CD4-positive, alpha-beta T cell (primary cell): ENCODE results near the gene SYNE3. TPM values are rescaled to one million over a fixed set of nuclear protein-coding genes. Genes with fewer than 3 reads are reported as not detected.
A peak's percentile ranks its signal among the peaks of the same experiment; 100 is the strongest.

Source experiments
- ATAC-seq: fragments of 200-7000 bp; cut with Tn5 transposase; one replicate; pipeline ENCODE4 v1.10.0; 2022; ENCODE audit warnings: mild to moderate bottlenecking; ENCODE audit not compliant: poor library complexity
- CTCF ChIA-PET: fragments of 350-600 bp; sonication (Branson Sonifier 250); formaldehyde crosslinking; loops from one replicate; lab custom pipeline; 2021; ENCODE audit warnings: antibody characterized with exemption, inconsistent platforms; lab: Charles Lee
- POLR2A ChIA-PET: fragments of 350-600 bp; sonication (Branson Sonifier 250); formaldehyde crosslinking; loops from one replicate; lab custom pipeline; 2021; ENCODE audit warnings: antibody characterized with exemption, inconsistent platforms; lab: Charles Lee
- DNase-seq, 14 experiments: peaks; one replicate each; pipeline ENCODE4 v3.0.0-alpha.2; 2013 to 2020; ENCODE audit warnings: mixed read lengths in 2 of 14
- H3K27ac ChIP-seq, 2 donors: one replicate each; pipeline versions ENCODE4 v1.5.1 to v1.7.0; 2013; ENCODE audit warnings: low read length in 2 of 2, low read depth in 1 of 2, mild to moderate bottlenecking in 1 of 2
- H3K27me3 ChIP-seq, 2 experiments: 1 replicate in 1 of 2; 2 replicates in 1 of 2; pipeline versions ENCODE4 v1.6.1 to v1.7.0; 2013; ENCODE audit warnings: low read length in 2 of 2, control low read depth in 1 of 2, mild to moderate bottlenecking in 1 of 2, moderate library complexity in 1 of 2; ENCODE audit not compliant: insufficient read depth in 2 of 2, control insufficient read depth in 1 of 2
- H3K36me3 ChIP-seq: one replicate; pipeline ENCODE4 v1.6.1; 2013; ENCODE audit warnings: low read length, control low read depth; ENCODE audit not compliant: insufficient read depth
- H3K4me1 ChIP-seq: one replicate; pipeline ENCODE4 v1.6.1; 2013; ENCODE audit warnings: low read length, control low read depth; ENCODE audit not compliant: insufficient read depth
- H3K4me3 ChIP-seq: one replicate; pipeline ENCODE4 v1.5.1; 2013; ENCODE audit warnings: mild to moderate bottlenecking, low read length, moderate library complexity
- H3K9me3 ChIP-seq, 2 experiments: 1 replicate in 1 of 2; 2 replicates in 1 of 2; pipeline versions ENCODE4 v1.6.1 to v1.7.0; 2013; ENCODE audit warnings: low read length in 2 of 2, mild to moderate bottlenecking in 2 of 2, control low read depth in 1 of 2, moderate library complexity in 1 of 2; ENCODE audit not compliant: control insufficient read depth in 1 of 2, insufficient read depth in 1 of 2
- H3K27ac Mint-ChIP-seq: one replicate; pipeline ENCODE4 v1.8.0; 2020; ENCODE audit warnings: mixed read lengths
- H3K27me3 Mint-ChIP-seq: one replicate; pipeline ENCODE4 v1.8.0; 2021; ENCODE audit warnings: mixed read lengths
- H3K36me3 Mint-ChIP-seq: one replicate; pipeline ENCODE4 v1.8.0; 2021; ENCODE audit warnings: low read depth, mixed read lengths
- H3K4me1 Mint-ChIP-seq: one replicate; pipeline ENCODE4 v1.8.0; 2021; ENCODE audit warnings: low read depth, mixed read lengths
- H3K4me3 Mint-ChIP-seq: one replicate; pipeline ENCODE4 v1.8.0; 2020; ENCODE audit warnings: mild to moderate bottlenecking, mixed read lengths
- H3K9me3 Mint-ChIP-seq: one replicate; pipeline ENCODE4 v1.8.0; 2020; ENCODE audit warnings: mixed read lengths
- intact Hi-C, 2 experiments: fragments of 100-400 bp; cut with DNase I in 1 of 2; cut with micrococcal nuclease in 1 of 2; formaldehyde crosslinking; loops; one replicate each; pipeline versions ENCODE4 v1.15.1 to v1.9.0; 2023 to 2025; cut with DNase I, micrococcal nuclease
- total RNA-seq, 174 experiments: library from RNA in 2 of 174; stranded (reverse) in 2 of 174; gene quantifications; one replicate each; pipeline ENCODE4 v1.2.3 and lab custom pipeline; 2021 to 2026
- TF ChIP-seq, protein P1 (sequence below): fragments of 200-600 bp; IDR thresholded peaks from one replicate; pipeline ENCODE4 v1.8.0; 2022; ENCODE audit warnings: antibody characterized with exemption, mild to moderate bottlenecking

Gene SYNE3
- total RNA-seq, 2 experiments from 2014 or later, result 29.4 to 31.4 TPM

GRCh38 chr14:95476747-95477146 lies 39.7 kb downstream of the SYNE3 start:
- H3K27me3 ChIP-seq, result no peaks in the 10 kb centered on the region
- ATAC-seq, result no peak
- POLR2A ChIA-PET, result no interaction called here
- Mint-ChIP-seq H3K36me3 (peaks cover 66% of the 10 kb centered on the region), H3K4me1 (peaks cover 61% of the 10 kb centered on the region), H3K9me3 (no peaks in the 10 kb centered on the region), H3K27ac (peak overlapping the region; percentile 71), H3K27me3 (no peaks in the 10 kb centered on the region), H3K4me3 (no peak overlapping the region)
- TF ChIP-seq, protein P1, sequence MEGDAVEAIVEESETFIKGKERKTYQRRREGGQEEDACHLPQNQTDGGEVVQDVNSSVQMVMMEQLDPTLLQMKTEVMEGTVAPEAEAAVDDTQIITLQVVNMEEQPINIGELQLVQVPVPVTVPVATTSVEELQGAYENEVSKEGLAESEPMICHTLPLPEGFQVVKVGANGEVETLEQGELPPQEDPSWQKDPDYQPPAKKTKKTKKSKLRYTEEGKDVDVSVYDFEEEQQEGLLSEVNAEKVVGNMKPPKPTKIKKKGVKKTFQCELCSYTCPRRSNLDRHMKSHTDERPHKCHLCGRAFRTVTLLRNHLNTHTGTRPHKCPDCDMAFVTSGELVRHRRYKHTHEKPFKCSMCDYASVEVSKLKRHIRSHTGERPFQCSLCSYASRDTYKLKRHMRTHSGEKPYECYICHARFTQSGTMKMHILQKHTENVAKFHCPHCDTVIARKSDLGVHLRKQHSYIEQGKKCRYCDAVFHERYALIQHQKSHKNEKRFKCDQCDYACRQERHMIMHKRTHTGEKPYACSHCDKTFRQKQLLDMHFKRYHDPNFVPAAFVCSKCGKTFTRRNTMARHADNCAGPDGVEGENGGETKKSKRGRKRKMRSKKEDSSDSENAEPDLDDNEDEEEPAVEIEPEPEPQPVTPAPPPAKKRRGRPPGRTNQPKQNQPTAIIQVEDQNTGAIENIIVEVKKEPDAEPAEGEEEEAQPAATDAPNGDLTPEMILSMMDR, result no peak
- intact Hi-C loops, result no loop called here
- no peak overlapping the region for H3K27ac ChIP-seq
- CTCF ChIA-PET, result no interaction called here
- DNase-seq, result no peak
- H3K4me3 ChIP-seq, result no peak overlapping the region
- peaks cover 40% of the 10 kb centered on the region for H3K4me1 ChIP-seq
- H3K36me3 ChIP-seq, result peaks cover 69% of the 10 kb centered on the region
- H3K9me3 ChIP-seq, result peaks cover 0 to 9% of the 10 kb centered on the region in 2 experiments

DNA sequence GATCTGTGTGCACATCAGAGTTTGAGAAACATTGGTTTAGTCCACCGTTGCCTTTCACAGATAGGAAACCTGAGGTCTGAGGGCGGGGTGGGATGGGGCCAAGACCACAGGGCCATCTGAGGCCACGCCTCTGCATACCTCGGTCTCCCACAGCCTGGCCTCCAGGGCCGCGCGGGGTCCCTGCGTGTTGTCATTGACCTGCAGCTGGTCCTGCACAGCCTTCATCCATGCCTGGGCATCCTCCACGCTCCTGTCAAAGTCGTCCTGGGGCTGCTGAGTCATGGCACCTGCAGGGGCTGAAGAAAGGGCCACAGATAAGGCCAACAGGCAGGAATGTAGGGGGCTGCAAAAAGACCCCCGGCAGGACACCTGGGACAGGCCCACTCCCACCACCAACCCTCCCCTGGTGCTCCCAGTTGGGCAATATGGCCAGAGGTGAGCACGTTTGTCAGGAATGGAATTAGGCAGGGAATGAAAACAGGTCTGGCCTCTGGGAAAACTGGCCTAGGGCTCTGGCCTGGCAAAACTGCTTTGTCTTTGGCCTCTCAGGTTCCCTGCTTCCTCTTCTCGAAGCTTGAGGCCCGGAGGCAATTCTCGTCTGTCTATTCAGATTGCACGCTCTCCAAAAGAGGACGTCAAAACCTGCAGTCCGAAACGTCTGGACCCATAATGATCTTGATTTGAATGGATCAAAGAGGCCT lies 40.8 kb downstream of the SYNE3 start:
- H3K36me3 Mint-ChIP-seq, result peaks cover 70% of the 10 kb centered on the region
- no peaks in the 10 kb centered on the region for H3K27me3 Mint-ChIP-seq
- no peak overlapping the region for H3K27ac ChIP-seq
- no peak overlapping the region for H3K4me3 ChIP-seq
- DNase-seq (no peak), ATAC-seq (no peak)
- TF ChIP-seq, protein P1, result no peak
- H3K27ac Mint-ChIP-seq, result peak overlapping the region; percentile 71
- no peaks in the 10 kb centered on the region for H3K9me3 Mint-ChIP-seq
- H3K36me3 ChIP-seq, result peaks cover 70% of the 10 kb centered on the region
- no peaks in the 10 kb centered on the region for H3K27me3 ChIP-seq
- ChIA-PET CTCF (no interaction called here), POLR2A (no interaction called here)
- no peak overlapping the region for H3K4me3 Mint-ChIP-seq
- peaks cover 57% of the 10 kb centered on the region for H3K4me1 Mint-ChIP-seq
- intact Hi-C loops, result no loop called here
- peaks cover 35% of the 10 kb centered on the region for H3K4me1 ChIP-seq
- H3K9me3 ChIP-seq, result peaks cover 0 to 9% of the 10 kb centered on the region in 2 experiments

DNA sequence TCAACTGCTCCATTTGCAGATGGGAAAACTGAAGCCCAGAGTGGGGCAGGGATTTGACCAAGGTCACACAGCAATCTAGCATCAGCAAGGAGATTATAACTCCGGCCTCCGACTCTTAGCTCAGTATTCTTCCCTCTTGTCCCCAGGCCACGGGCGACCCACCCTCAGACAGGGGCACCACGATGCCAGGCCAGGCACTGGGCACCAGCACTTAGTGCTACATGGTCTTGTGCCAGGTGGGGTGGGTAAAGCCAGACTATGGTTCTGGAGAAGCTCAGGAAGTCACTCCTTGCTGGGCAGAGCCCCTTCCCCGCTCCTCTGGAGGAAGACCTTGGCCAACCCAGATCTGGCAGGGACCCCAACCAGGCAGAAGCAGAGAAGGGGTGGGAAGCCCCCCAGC lies 41.5 kb downstream of the SYNE3 start:
- DNase-seq, result no peak
- H3K36me3 ChIP-seq, result peaks cover 75% of the 10 kb centered on the region
- H3K4me1 ChIP-seq, result peaks cover 28% of the 10 kb centered on the region
- Mint-ChIP-seq H3K27me3 (no peaks in the 10 kb centered on the region), H3K4me1 (peaks cover 52% of the 10 kb centered on the region), H3K27ac (no peak overlapping the region), H3K36me3 (peaks cover 71% of the 10 kb centered on the region), H3K9me3 (no peaks in the 10 kb centered on the region), H3K4me3 (no peak overlapping the region)
- TF ChIP-seq, protein P1, result no peak
- H3K27me3 ChIP-seq, result no peaks in the 10 kb centered on the region
- H3K9me3 ChIP-seq, result peaks cover 0 to 9% of the 10 kb centered on the region in 2 experiments
- H3K27ac ChIP-seq, result no peak overlapping the region
- no peak for ATAC-seq
- ChIA-PET POLR2A (interaction anchor here (3.6 kb wide), 1 partner anchor 11 kb away, joined by 18 read pairs; no protein-coding TSS in a partner anchor), CTCF (interaction anchor here (0.8 kb wide), 1 partner anchor 52 kb away, joined by 3 read pairs; no protein-coding TSS in a partner anchor)
- no peak overlapping the region for H3K4me3 ChIP-seq
- intact Hi-C loops, result no loop called here
